Right lobe of liver (tissue), 6 donors: ENCODE measurements around the gene DUS4L. TPM values are rescaled to one million over a fixed set of nuclear protein-coding genes. Genes with fewer than 3 reads are reported as not detected.
A peak's percentile ranks its signal among the peaks of the same experiment; 100 is the strongest.
"Not testable (repeated sequence)": the region's sequence is repeated elsewhere in the genome, so short reads cannot be mapped to it uniquely, and the experiment has no call there.

Experiments used
- ATAC-seq, 4 donors: fragments of 200-7000 bp; cut with Tn5 transposase; one replicate each; pipeline ENCODE4 v1.9.1; 2020; ENCODE audit warnings: mild to moderate bottlenecking in 4 of 4, moderate library complexity in 4 of 4
- DNase-seq, 3 donors: peaks; one replicate each; pipeline ENCODE4 v3.0.0-alpha.2; 2020
- H3K27ac ChIP-seq, 3 donors: fragments of 200-600 bp; one replicate each; pipeline ENCODE4 v1.8.0; 2022
- H3K27me3 ChIP-seq, 2 donors: fragments of 200-600 bp; one replicate each; pipeline ENCODE4 v1.8.0; 2022
- H3K36me3 ChIP-seq, 4 donors: fragments of 200-600 bp; sonication (generic) in 1 of 4; one replicate each; pipeline versions ENCODE4 v1.5.1 to v1.8.0; 2017 to 2022; ENCODE audit warnings: control low read depth in 1 of 4
- H3K4me1 ChIP-seq, 4 donors: fragments of 200-600 bp; sonication (generic) in 1 of 4; one replicate each; pipeline versions ENCODE4 v1.5.1 to v1.8.0; 2017 to 2022; ENCODE audit warnings: control low read depth in 1 of 4
- H3K4me3 ChIP-seq, 3 donors: fragments of 200-600 bp; one replicate each; pipeline ENCODE4 v1.8.0; 2022
- H3K9me3 ChIP-seq, 4 donors: fragments of 200-600 bp; sonication (generic) in 1 of 4; one replicate each; pipeline versions ENCODE4 v1.5.1 to v1.8.0; 2017 to 2022; ENCODE audit warnings: control low read depth in 1 of 4
- CTCF ChIP-seq, 4 donors: fragments of 200-600 bp in 3 of 4; fragments of 450-650 bp in 1 of 4; IDR thresholded peaks; one replicate each; pipeline versions ENCODE4 v1.5.1 to v1.8.0; 2016 to 2022; ENCODE audit warnings: antibody characterized with exemption in 4 of 4, mild to moderate bottlenecking in 2 of 4
- POLR2A ChIP-seq: fragments of 450-650 bp; IDR thresholded peaks from one replicate; pipeline ENCODE4 v1.6.1; 2017; ENCODE audit warnings: antibody characterized with exemption, mild to moderate bottlenecking
- WGBS: methylation state at CpG from one replicate; pipeline ENCODE4 v1.1.6; 2018; ENCODE audit warnings: low coverage, low lambda C conversion rate; ENCODE audit not compliant: insufficient coverage; ENCODE audit errors: missing lambda C conversion rate; 5-methylcytosine and 5-hydroxymethylcytosine counted together
- intact Hi-C, 2 donors: fragments of 100-400 bp; cut with DNase I; formaldehyde crosslinking; loops; one replicate each; pipeline versions ENCODE4 v1.11.2 to v1.14.1; 2022
- total RNA-seq, 6 experiments: library from RNA; depleted of rRNA in 2 of 6; stranded (reverse); fragments of >200 nt in 2 of 6; fragmentation: NEBNext Ultra II Directional in 3 of 6; extraction: Animal tissue kit (Norgen Biotek cat#: 25700) in 3 of 6; gene quantifications; one replicate each; pipeline versions ENCODE4 v1.1.0 to v1.2.4, GENCODE V29; 2016 to 2023
- donor health status: DM: no; HTN: yes; CAD: no.
- donor health status: DM: no; HTN: no; CAD: no.
- donor health status: DM: no; HTN: no; CAD: no.
- donor health status: DM: no; HTN: yes; CAD: no.
- donor health status: DM: no; HTN: yes; CAD: no.

Gene DUS4L
- total RNA-seq, 6 experiments from 2014 or later = 2.3 to 6.1 (median 3.4) TPM

- no peak for DNase-seq
- H3K9me3 ChIP-seq = no peaks in the 10 kb centered on the region
- no peaks in the 10 kb centered on the region for H3K4me1 ChIP-seq
- no peak for ATAC-seq
- intact Hi-C loops = no loop called here
- TF ChIP-seq CTCF (IDR thresholded peaks at IDR 0.05) (no peak), POLR2A (no peak)
- no peaks in the 10 kb centered on the region for H3K36me3 ChIP-seq
- H3K4me3 ChIP-seq = no peak overlapping the region
- H3K27me3 ChIP-seq = no peaks in the 10 kb centered on the region
- H3K27ac ChIP-seq = no peak overlapping the region
Observed at GRCh38 chr7:107530751-107531150, 33.0 kb upstream of the DUS4L start.

GRCh38 chr7:107534139-107534538, 29.6 kb upstream of the DUS4L start:
- no peaks in the 10 kb centered on the region for H3K36me3 ChIP-seq
- H3K4me3 ChIP-seq = no peak overlapping the region
- ATAC-seq (no peak), DNase-seq (no peak)
- no peaks in the 10 kb centered on the region for H3K27me3 ChIP-seq
- H3K4me1 ChIP-seq = no peaks in the 10 kb centered on the region
- TF ChIP-seq POLR2A (no peak), CTCF (IDR thresholded peaks at IDR 0.05) (no peak)
- intact Hi-C loops = no loop called here
- no peak overlapping the region for H3K27ac ChIP-seq
- H3K9me3 ChIP-seq = no peaks in the 10 kb centered on the region

- intact Hi-C loops, H3K9me3 ChIP-seq, H3K4me1 ChIP-seq, H3K36me3 ChIP-seq, H3K4me3 ChIP-seq, H3K27me3 ChIP-seq, ATAC-seq, H3K27ac ChIP-seq, DNase-seq: not testable (repeated sequence)
- 90% methylated on average over 4 of the region's 4 CpGs for WGBS
Observed at GRCh38 chr7:107537228-107537627, 26.5 kb upstream of the DUS4L start.

- Histone ChIP-seq H3K4me3 (no peak overlapping the region), H3K27ac (no peak overlapping the region), H3K4me1 (no peaks in the 10 kb centered on the region), H3K36me3 (peaks cover 0 to 2% (median 0%) of the 10 kb centered on the region in 4 donors), H3K27me3 (no peaks in the 10 kb centered on the region), H3K9me3 (no peaks in the 10 kb centered on the region)
- no peak for ATAC-seq
- intact Hi-C loops = no loop called here
- TF ChIP-seq POLR2A = no peak
- no peak for TF ChIP-seq CTCF (IDR thresholded peaks at IDR 0.05)
- DNase-seq = no peak
- 100% methylated on average over 1 of the region's 2 CpGs for WGBS
Observed at GRCh38 chr7:107538001-107538400, 25.8 kb upstream of the DUS4L start.

- H3K9me3 ChIP-seq = no peaks in the 10 kb centered on the region
- H3K4me3 ChIP-seq = no peak overlapping the region
- no peaks in the 10 kb centered on the region for H3K4me1 ChIP-seq
- H3K27me3 ChIP-seq = no peaks in the 10 kb centered on the region
- intact Hi-C loops = no loop called here
- WGBS = 100% methylated on average over 3 of the region's 5 CpGs
- peaks cover 0 to 4% (median 1%) of the 10 kb centered on the region in 4 donors for H3K36me3 ChIP-seq
- no peak for TF ChIP-seq POLR2A
- no peak for TF ChIP-seq CTCF (IDR thresholded peaks at IDR 0.05)
- DNase-seq (no peak), ATAC-seq (peak in 1 of 4 donors; percentile 39)
- no peak overlapping the region for H3K27ac ChIP-seq
Observed at GRCh38 chr7:107543338-107543993, 20.3 kb upstream of the DUS4L start.
